Natural killer cell (primary cell): ENCODE results near the gene EXOG. TPM values are rescaled to one million over a fixed set of nuclear protein-coding genes. Genes with fewer than 3 reads are reported as not detected.

Experiments used
- ATAC-seq, 3 donors: fragments of 150-1000 bp in 2 of 3; fragments of 200-7000 bp in 1 of 3; cut with Tn5 transposase; 1 replicate in 1 of 3; 2 replicates in 2 of 3; pipeline ENCODE4 v1.10.0; 2021; ENCODE audit warnings: mild to moderate bottlenecking in 2 of 3, moderate library complexity in 2 of 3
- DNase-seq, 2 donors: peaks; one replicate each; pipeline versions ENCODE4 v3.0.0 to v3.0.0-alpha.2; 2013 to 2021; ENCODE audit warnings: mixed read lengths in 1 of 2
- H3K27ac ChIP-seq: one replicate; pipeline ENCODE4 v1.5.1; 2013; ENCODE audit warnings: mild to moderate bottlenecking, low read length
- H3K27me3 ChIP-seq: one replicate; pipeline ENCODE4 v1.6.1; 2013; ENCODE audit warnings: low read length; ENCODE audit not compliant: control insufficient read depth, insufficient read depth
- H3K36me3 ChIP-seq: one replicate; pipeline ENCODE4 v1.6.1; 2013; ENCODE audit warnings: low read length; ENCODE audit not compliant: control insufficient read depth, insufficient read depth
- H3K4me1 ChIP-seq: one replicate; pipeline ENCODE4 v1.6.1; 2013; ENCODE audit warnings: low read length; ENCODE audit not compliant: control insufficient read depth, insufficient read depth
- H3K4me3 ChIP-seq: one replicate; pipeline ENCODE4 v1.5.1; 2013; ENCODE audit warnings: low read length
- H3K9me3 ChIP-seq: one replicate; pipeline ENCODE4 v1.6.1; 2013; ENCODE audit warnings: low read length; ENCODE audit not compliant: control insufficient read depth, insufficient read depth
- H3K27ac Mint-ChIP-seq, 2 donors: one replicate each; pipeline ENCODE4 v1.8.0; 2022; ENCODE audit warnings: mild to moderate bottlenecking in 2 of 2, mixed read lengths in 2 of 2, moderate library complexity in 1 of 2
- H3K27me3 Mint-ChIP-seq, 2 donors: one replicate each; pipeline ENCODE4 v1.8.0; 2022; ENCODE audit warnings: low read depth in 2 of 2, mixed read lengths in 2 of 2
- H3K36me3 Mint-ChIP-seq: one replicate; pipeline ENCODE4 v1.8.0; 2022; ENCODE audit warnings: mixed read lengths
- H3K4me1 Mint-ChIP-seq, 2 donors: one replicate each; pipeline ENCODE4 v1.8.0; 2022; ENCODE audit warnings: mixed read lengths in 2 of 2
- H3K4me3 Mint-ChIP-seq: one replicate; pipeline ENCODE4 v1.8.0; 2022; ENCODE audit warnings: mild to moderate bottlenecking, moderate library complexity, mixed read lengths
- H3K9me3 Mint-ChIP-seq, 2 donors: one replicate each; pipeline ENCODE4 v1.8.0; 2022; ENCODE audit warnings: mixed read lengths in 2 of 2
- WGBS: methylation state at CpG from one replicate; pipeline ENCODE4 v1.1.7; 2013; ENCODE audit warnings: missing lambda C conversion rate; ENCODE audit not compliant: insufficient coverage; 5-methylcytosine and 5-hydroxymethylcytosine counted together
- intact Hi-C: fragments of 100-400 bp; cut with micrococcal nuclease; formaldehyde crosslinking; loops from one replicate; pipeline ENCODE4 v1.14.2; 2022
- total RNA-seq, 4 donors: library from RNA; stranded (reverse); fragments of 120-200 nt in 1 of 4; gene quantifications; one replicate each; pipeline versions ENCODE4 v1.2.3 to v1.2.4, GENCODE V29; 2013 to 2022
- TF ChIP-seq, protein P1 (sequence below): fragments of 200-600 bp; IDR thresholded peaks from one replicate; pipeline ENCODE4 v1.8.0; 2022; ENCODE audit warnings: antibody characterized with exemption

Gene EXOG
- total RNA-seq, 3 donors from 2014 or later (not counting 1 experiment from before 2014, with no cell fraction given) = 27.3 to 34.5 (median 30.5) TPM

DNA sequence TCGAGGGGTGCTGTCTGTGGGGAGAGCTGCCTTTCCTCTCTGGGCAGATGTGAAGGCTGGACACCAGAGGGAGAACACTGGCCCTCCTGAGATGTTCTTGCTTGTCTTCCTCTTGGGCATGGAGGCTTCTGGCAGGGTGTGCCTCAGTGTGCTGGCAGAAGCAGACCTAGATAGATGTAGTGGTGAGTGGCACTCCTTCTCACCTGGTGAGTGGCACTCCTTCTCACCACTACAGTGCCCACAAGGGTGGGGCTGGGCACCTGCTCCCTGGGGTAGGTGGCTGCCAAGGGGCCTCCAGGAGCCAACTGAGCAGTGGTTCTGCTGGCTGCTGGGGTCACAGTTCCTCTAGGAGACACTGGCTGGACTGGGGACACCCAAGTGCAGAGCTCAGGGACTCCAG is 23.8 kb upstream of the EXOG start:
- Mint-ChIP-seq H3K27me3 (no peaks in the 10 kb centered on the region), H3K4me1 (peaks cover 8 to 10% of the 10 kb centered on the region in 2 donors), H3K4me3 (no peak overlapping the region), H3K9me3 (peaks cover 2 to 13% of the 10 kb centered on the region in 2 donors), H3K27ac (no peak overlapping the region), H3K36me3 (peaks cover 15% of the 10 kb centered on the region)
- ATAC-seq (no peak), DNase-seq (no peak)
- Histone ChIP-seq H3K9me3 (no peaks in the 10 kb centered on the region), H3K4me1 (no peaks in the 10 kb centered on the region), H3K4me3 (no peak overlapping the region), H3K27me3 (no peaks in the 10 kb centered on the region), H3K36me3 (no peaks in the 10 kb centered on the region), H3K27ac (no peak overlapping the region)
- intact Hi-C loops = no loop called here
- TF ChIP-seq, protein P1, sequence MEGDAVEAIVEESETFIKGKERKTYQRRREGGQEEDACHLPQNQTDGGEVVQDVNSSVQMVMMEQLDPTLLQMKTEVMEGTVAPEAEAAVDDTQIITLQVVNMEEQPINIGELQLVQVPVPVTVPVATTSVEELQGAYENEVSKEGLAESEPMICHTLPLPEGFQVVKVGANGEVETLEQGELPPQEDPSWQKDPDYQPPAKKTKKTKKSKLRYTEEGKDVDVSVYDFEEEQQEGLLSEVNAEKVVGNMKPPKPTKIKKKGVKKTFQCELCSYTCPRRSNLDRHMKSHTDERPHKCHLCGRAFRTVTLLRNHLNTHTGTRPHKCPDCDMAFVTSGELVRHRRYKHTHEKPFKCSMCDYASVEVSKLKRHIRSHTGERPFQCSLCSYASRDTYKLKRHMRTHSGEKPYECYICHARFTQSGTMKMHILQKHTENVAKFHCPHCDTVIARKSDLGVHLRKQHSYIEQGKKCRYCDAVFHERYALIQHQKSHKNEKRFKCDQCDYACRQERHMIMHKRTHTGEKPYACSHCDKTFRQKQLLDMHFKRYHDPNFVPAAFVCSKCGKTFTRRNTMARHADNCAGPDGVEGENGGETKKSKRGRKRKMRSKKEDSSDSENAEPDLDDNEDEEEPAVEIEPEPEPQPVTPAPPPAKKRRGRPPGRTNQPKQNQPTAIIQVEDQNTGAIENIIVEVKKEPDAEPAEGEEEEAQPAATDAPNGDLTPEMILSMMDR = no peak
- 90% methylated on average over 1 of the region's 1 CpG for WGBS

DNA sequence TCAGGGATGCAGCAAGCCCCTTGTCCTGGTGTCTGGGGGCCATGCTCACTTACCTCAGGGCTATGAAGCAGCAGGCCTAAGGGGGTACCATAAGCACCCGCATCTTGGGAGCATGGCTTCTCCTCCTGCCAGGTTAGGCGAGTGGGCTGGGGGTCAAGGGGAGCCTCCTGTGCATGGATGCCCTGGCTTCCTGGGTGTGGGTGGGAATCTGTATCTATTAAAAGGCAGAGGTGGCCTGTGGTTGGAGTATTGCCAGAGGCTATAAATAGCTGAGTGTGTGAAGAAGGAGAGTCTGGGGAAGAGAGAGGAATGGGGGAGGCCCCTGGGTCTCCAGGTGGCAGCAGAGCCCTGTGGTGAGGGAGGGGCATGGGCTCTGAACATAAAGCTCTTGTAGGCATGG is 22.9 kb upstream of the EXOG start:
- Mint-ChIP-seq H3K4me3 (no peak overlapping the region), H3K27ac (no peak overlapping the region), H3K9me3 (peaks cover 2 to 13% of the 10 kb centered on the region in 2 donors), H3K27me3 (no peaks in the 10 kb centered on the region), H3K36me3 (peaks cover 15% of the 10 kb centered on the region), H3K4me1 (peaks cover 8 to 10% of the 10 kb centered on the region in 2 donors)
- intact Hi-C loops = no loop called here
- no peak overlapping the region for H3K27ac ChIP-seq
- no peak overlapping the region for H3K4me3 ChIP-seq
- H3K4me1 ChIP-seq = no peaks in the 10 kb centered on the region
- WGBS = 93% methylated on average over 2 of the region's 2 CpGs
- no peaks in the 10 kb centered on the region for H3K27me3 ChIP-seq
- TF ChIP-seq, protein P1 = no peak
- no peak for DNase-seq
- no peak for ATAC-seq
- H3K9me3 ChIP-seq = no peaks in the 10 kb centered on the region
- no peaks in the 10 kb centered on the region for H3K36me3 ChIP-seq

DNA sequence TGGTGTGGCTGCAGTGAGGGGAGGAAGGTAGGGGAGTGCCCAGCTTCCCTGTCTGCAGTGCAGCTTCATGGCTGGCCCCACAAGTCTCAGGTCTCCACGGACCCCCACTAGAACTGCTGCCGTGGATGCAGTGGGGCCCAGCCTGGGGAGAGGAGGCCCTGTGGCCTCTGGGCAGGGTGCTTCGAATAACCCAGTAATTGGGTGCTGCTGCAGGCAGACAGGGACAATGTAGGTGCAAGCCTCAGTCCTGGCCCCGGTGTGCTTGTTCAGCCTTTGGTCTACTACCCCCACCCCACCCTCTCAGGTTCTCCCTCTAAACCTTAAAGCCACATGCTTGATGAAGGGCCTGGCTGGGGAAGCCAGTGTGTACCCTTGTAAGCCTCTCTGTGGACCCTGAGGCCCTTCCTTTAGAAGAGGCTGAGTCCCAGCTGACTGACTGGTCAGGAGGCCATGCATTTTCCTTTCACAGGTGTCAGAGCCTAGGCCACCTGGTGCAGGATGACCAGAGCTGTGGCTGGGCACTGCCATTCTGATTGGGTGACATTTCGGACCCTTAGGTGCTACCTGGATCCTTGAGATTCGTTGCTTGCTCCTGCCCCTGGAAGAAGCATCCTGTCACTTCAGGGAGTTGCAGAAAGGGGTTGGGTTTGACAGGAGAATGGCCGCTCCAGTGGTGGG is 21.1 kb upstream of the EXOG start:
- no peak overlapping the region for H3K4me3 ChIP-seq
- ATAC-seq (no peak), DNase-seq (no peak)
- Mint-ChIP-seq H3K36me3 (peaks cover 5% of the 10 kb centered on the region), H3K9me3 (peaks cover 0 to 3% of the 10 kb centered on the region in 2 donors), H3K4me1 (peaks cover 8 to 10% of the 10 kb centered on the region in 2 donors), H3K27me3 (no peaks in the 10 kb centered on the region), H3K4me3 (no peak overlapping the region), H3K27ac (no peak overlapping the region)
- H3K27me3 ChIP-seq = no peaks in the 10 kb centered on the region
- TF ChIP-seq, protein P1 = no peak
- H3K27ac ChIP-seq = no peak overlapping the region
- intact Hi-C loops = no loop called here
- 95% methylated on average over 7 of the region's 7 CpGs for WGBS
- H3K4me1 ChIP-seq = no peaks in the 10 kb centered on the region
- H3K36me3 ChIP-seq = no peaks in the 10 kb centered on the region
- H3K9me3 ChIP-seq = no peaks in the 10 kb centered on the region

DNA sequence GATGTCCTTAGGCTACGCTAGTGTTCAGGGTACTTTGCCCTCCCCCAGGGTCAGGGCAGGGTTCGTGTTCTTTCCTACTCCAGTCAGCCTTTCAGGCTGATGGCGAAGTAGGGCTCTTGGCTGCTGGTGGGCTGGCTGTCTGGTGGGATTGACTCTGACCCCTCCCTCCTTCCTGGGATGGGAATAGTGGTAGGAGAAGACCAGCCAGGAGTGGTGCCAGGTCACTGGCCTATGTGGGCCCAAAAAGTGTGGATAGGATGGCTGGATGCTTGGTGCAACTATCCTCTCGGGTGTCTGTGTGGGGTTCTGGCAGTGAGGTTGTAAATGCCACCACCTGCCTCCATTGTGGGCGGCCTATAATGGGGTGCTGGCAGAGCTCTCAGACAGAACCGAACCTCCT is 20.4 kb upstream of the EXOG start:
- Histone ChIP-seq H3K27me3 (no peaks in the 10 kb centered on the region), H3K27ac (no peak overlapping the region), H3K4me3 (no peak overlapping the region), H3K4me1 (no peaks in the 10 kb centered on the region), H3K9me3 (no peaks in the 10 kb centered on the region), H3K36me3 (no peaks in the 10 kb centered on the region)
- Mint-ChIP-seq H3K4me3 (no peak overlapping the region), H3K4me1 (peaks cover 8 to 10% of the 10 kb centered on the region in 2 donors), H3K9me3 (no peaks in the 10 kb centered on the region), H3K36me3 (no peaks in the 10 kb centered on the region), H3K27ac (no peak overlapping the region), H3K27me3 (no peaks in the 10 kb centered on the region)
- WGBS = 98% methylated on average over 4 of the region's 6 CpGs
- no peak for DNase-seq
- TF ChIP-seq, protein P1 = no peak
- ATAC-seq = no peak
- intact Hi-C loops = no loop called here
